Measurements from ENCODE around the gene NT5C1A.
A peak's percentile ranks its signal among the peaks of the same experiment; 100 is the strongest.

NT5C1A gene

DNA sequence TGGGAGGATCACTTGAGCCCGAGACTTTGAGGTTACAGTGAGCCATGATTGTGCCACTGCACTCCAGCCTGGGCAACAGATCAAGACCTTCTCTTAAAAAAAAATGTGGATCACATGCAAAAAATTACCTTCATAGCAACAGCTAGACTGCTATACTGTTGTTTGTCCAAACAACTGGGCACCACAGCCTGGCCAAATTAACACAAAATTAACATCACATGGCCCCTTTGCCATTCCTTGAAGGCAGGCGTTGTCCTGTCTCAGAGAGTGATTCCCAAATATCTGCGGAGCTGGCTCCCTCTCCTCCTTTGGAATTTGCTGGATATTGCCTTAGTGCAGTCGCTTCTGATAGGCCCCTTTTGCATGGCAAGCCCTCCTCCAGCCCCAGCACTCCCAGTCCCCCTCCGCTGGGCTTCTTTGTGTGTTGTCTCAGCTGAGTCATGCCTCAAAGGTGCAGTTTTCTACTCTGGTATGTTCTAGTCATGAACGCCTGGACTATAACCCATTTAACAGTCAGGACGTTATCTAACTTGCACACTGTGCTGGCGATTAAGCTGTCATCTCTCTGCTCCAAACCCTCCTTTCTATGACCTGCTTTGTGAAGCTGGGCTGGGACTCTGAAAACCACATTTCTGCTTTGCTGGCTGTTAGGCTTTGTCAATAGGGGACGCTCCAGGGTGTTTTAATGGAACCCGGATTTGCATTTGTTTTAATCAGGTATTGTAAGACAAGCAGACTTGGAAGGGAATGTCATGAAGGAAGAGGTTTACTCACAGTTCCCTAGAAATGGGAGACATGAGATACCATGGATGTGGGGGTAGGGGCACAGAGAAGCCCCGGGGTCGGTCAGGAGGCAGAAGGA lies 39.4 kb upstream of the NT5C1A start:
- no peak for TF ChIP-seq CTCF (conservative IDR thresholded peaks at IDR 0.05; ENCODE audit: low read depth, low read length)
- DNase-seq (ENCODE audit: low read depth) = no peak
- no peak overlapping the region for H3K4me3 ChIP-seq (ENCODE audit: low read length)

DNA sequence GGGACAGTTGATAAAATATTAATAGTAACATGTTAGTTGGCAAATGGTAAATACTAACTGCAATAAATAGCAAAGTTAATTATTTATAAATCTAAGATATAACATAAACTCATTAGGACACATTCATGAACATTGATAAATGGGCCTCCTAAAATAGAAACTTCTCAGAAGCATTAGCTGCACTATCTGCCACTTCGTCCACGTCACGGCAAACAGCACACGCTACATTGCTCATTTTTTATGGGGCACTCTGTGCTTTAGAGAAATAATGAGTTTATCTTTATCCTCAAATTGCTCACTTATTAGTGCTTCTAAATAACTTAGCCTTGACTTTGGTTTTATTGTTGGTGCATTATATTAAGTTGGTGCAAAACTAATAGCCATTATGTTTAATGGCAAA lies 35.6 kb upstream of the NT5C1A start:
- no peak for DNase-seq (ENCODE audit: low read depth)
- H3K4me3 ChIP-seq (ENCODE audit: low read length) = no peak overlapping the region
- TF ChIP-seq CTCF (conservative IDR thresholded peaks at IDR 0.05; ENCODE audit: low read depth, low read length) = no peak

DNA sequence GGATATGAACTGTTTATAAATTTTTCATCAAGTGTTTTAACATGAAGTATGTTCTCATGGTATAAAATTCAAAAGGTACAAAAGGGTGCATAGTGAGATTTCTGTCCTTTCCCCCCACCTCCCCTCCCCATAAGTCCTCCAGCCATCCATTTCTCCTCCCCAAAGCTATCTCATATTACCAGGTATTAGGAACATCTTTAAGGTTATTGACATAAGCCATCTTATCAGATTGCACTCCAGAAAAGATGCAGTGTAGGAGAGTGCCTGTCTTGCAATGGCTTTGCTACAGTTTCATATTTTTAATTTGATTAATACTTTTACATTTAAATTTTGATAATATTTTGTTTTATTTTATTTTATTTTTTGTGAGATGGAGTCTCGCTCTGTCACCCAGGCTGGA lies 32.9 kb upstream of the NT5C1A start:
- H3K4me3 ChIP-seq (ENCODE audit: low read length) = no peak overlapping the region
- no peak for TF ChIP-seq CTCF (conservative IDR thresholded peaks at IDR 0.05; ENCODE audit: low read depth, low read length)
- DNase-seq (ENCODE audit: low read depth) = no peak

GRCh38 chr1:39701049-39701439 lies 29.1 kb upstream of the NT5C1A start:
- DNase-seq (ENCODE audit: low read depth) = peak; percentile 51
- peak overlapping the region; percentile 35 for H3K4me3 ChIP-seq (ENCODE audit: low read length)
- TF ChIP-seq CTCF (conservative IDR thresholded peaks at IDR 0.05; ENCODE audit: low read depth, low read length) = no peak

GRCh38 chr1:39700348-39700747 lies 28.4 kb upstream of the NT5C1A start:
- H3K4me3 ChIP-seq (ENCODE audit: low read length) = no peak overlapping the region
- DNase-seq (ENCODE audit: low read depth) = no peak
- no peak for TF ChIP-seq CTCF (conservative IDR thresholded peaks at IDR 0.05; ENCODE audit: low read depth, low read length)

DNA sequence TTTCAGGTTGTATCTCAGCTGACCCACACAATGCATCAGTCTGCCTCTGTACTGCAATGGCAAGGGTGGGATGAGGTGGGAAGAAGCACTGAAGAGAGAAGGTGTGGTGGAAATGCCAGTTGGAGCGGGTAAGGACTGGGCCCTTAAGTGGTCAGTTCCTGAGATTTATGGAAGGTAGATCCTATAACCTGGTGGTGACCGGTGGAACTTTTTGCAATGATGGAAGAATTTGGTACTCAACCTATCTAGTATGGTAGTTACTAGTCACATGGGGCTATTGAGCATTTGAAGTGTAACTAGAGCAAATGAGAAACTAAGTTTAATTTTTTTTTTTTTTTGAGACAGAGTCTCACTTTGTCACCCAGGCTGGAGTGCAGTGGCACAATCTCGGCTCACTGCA lies 27.5 kb upstream of the NT5C1A start:
- no peak for TF ChIP-seq CTCF (conservative IDR thresholded peaks at IDR 0.05; ENCODE audit: low read depth, low read length)
- no peak for DNase-seq (ENCODE audit: low read depth)
- H3K4me3 ChIP-seq (ENCODE audit: low read length) = no peak overlapping the region

DNA sequence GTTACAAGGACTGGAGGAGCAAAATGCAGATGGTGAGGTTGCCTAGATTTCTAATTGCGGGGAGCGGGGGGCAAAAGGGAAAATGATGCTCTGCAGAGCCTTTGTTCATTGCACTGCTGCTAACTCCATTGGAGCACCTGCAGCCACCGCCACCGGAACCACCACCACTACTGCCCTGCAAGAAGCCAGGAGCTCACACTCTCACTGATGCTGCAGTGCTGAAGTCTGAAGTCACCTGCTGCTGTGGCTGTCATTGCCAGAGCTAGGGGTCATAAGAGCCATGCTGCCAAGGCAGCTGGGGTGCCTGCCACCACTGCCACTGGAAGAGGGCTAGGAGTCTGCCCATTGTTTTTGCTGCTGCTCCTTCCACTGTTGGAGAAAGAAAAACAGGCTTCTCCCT lies 26.7 kb upstream of the NT5C1A start:
- DNase-seq (ENCODE audit: low read depth) = no peak

More for the DNA sequence above, 26.7 kb upstream of the NT5C1A start:
- no peak overlapping the region for H3K4me3 ChIP-seq (ENCODE audit: low read length)
- TF ChIP-seq CTCF (conservative IDR thresholded peaks at IDR 0.05; ENCODE audit: low read depth, low read length) = no peak

Measured in retinal pigment epithelial cell (primary cell).